Inferior parietal cortex (tissue), 1 donor: Measurements from ENCODE around the gene ULK4.

Experiments
- DNase-seq: peaks from one replicate; pipeline ENCODE4 v3.0.0-alpha.2; 2016; ENCODE audit errors: extremely low spot score

The ULK4 gene

GRCh38 chr3:41198950-41199865 lies 762.7 kb downstream of the ULK4 start, which contains the start of gene CTNNB1:
CTNNB1 (plus strand) TSS chr3:41199505; CDS start chr3:41224069, 24,564 bp downstream.
- peak; percentile 94 for DNase-seq

GRCh38 chr3:41198526-41198925 lies 763.4 kb downstream of the ULK4 start:
- no peak for DNase-seq

GRCh38 chr3:41198046-41198445 lies 763.9 kb downstream of the ULK4 start:
- DNase-seq = no peak
